ENCODE results near the gene GJD3. TPM values are rescaled to one million over a fixed set of nuclear protein-coding genes. Genes with fewer than 3 reads are reported as not detected.
A peak's percentile ranks its signal among the peaks of the same experiment; 100 is the strongest.
"Not testable (repeated sequence)": the region's sequence is repeated elsewhere in the genome, so short reads cannot be mapped to it uniquely, and the experiment has no call there.

Gene GJD3
- total RNA-seq (ENCODE audit: insufficient read depth, low replicate concordance), result not detected

GRCh38 chr17:40364121-40364861, at the start of gene GJD3:
TSS of gene GJD3 (minus strand) at chr17:40364737. CDS start at chr17:40363815, 922 bp downstream.
- DNase-seq (ENCODE audit: low spot score), result no peak

- DNase-seq (ENCODE audit: low spot score), result not testable (repeated sequence)
Measured at GRCh38 chr17:40414312-40414711, 49.8 kb upstream of the GJD3 start.

GRCh38 chr17:40412880-40413279, 48.3 kb upstream of the GJD3 start:
- DNase-seq (ENCODE audit: low spot score), result no peak

DNA sequence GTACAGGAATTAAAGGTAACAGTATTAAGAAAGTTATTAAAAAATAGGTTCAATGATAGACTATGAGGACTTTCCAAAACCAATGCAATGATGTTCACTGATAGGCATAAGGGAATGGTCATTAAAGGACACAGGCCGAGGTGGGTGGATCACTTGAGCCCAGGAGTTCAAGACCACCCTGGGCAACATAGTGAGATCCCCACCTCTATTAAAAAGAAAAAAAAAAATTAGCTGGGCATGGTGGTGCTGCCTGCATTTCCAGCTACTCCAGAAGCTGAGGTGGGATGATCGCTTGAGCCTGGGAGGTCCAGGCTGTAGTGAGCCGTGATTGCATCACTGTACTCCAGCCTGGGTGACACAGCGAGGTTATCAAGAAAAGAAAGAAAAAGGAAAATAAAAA, 47.3 kb upstream of the GJD3 start:
- no peak for DNase-seq (ENCODE audit: low spot score)

GRCh38 chr17:40410082-40410481, 45.5 kb upstream of the GJD3 start:
- DNase-seq (ENCODE audit: low spot score), result no peak

DNA sequence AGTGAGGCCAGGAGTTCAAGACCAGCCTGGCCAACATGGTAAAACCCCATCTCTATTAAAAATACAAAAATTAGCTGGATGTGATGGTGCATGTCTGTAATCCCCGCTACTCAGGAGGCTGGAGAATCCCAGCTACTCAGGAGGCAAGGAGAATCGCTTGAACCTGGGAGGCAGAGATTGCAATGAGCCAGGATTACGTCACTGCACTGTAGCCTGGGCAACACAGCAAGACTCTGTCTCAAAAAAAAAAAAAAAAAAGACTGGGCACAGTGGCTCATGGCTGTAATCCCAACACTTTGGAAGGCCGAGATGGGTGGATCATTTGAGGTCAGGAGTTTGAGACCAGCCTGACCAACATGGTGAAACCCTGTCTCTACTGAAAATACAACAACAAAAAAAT, 45.0 kb upstream of the GJD3 start:
- not testable (repeated sequence) for DNase-seq (ENCODE audit: low spot score)

DNA sequence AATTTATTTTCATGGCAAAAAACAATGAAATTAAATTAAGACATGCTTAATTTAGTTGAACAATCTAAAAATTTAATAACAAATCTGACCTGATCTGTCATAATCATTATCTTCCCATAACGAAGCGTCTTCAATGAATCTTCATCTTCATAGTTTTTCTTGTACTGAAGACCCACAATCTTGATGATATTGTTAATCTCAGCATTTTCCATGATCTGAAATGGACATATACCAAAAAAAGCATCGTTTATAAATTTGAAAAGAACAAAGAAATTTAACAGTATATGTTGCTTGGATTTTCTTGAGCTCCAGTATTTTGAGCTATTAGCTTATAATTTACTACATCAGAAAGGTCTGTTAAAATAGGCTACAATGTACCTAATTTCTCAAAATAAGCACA, 42.9 kb upstream of the GJD3 start:
- no peak for DNase-seq (ENCODE audit: low spot score)

DNA sequence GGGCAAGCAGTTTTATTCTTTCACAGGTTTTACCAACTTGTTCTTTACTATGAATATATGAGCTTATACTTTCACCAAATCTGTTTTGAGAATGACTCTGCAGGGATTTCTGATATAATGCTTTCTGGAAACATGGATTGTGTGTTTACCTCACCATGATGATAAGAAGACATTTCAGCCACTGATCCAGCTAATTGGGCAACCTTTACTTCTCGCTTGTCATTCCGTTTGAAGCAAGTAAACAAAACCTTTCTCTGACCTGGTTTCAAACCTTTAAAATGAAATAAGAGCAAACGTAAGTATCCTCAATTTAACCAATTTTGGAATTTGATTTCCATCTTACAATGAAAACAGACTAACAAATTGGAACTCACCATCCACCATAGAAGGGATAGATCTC, 39.5 kb upstream of the GJD3 start:
- DNase-seq (ENCODE audit: low spot score), result no peak

- no peak for DNase-seq (ENCODE audit: low spot score)
Measured at GRCh38 chr17:40402668-40403067, 38.1 kb upstream of the GJD3 start.

- DNase-seq (ENCODE audit: low spot score), result peak; percentile 66
Measured at GRCh38 chr17:40399185-40399584, 34.6 kb upstream of the GJD3 start.

DNA sequence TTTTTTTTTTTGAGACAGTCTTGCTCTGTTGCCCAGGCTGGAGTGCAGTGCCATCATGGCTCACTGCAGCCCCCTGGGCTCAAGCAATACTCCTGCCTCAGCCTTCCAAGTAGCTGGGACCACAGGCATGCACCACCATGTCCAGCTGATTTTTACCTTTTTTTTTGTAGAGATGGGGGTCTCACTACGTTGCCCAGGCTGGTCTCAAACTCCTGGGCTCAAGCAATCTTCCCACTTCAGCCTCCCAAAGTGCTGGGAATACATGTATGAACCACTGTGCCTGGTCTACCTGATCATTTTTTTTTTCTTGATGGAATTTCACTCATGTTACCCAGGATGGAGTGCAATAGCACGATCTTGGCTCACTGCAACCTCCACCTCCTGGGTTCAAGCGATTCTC, 22.0 kb upstream of the GJD3 start:
- DNase-seq (ENCODE audit: low spot score), result not testable (repeated sequence)

- DNase-seq (ENCODE audit: low spot score), result no peak
Measured at GRCh38 chr17:40382251-40382650, 17.7 kb upstream of the GJD3 start.

GRCh38 chr17:40378966-40379365, 14.4 kb upstream of the GJD3 start:
- no peak for DNase-seq (ENCODE audit: low spot score)

DNA sequence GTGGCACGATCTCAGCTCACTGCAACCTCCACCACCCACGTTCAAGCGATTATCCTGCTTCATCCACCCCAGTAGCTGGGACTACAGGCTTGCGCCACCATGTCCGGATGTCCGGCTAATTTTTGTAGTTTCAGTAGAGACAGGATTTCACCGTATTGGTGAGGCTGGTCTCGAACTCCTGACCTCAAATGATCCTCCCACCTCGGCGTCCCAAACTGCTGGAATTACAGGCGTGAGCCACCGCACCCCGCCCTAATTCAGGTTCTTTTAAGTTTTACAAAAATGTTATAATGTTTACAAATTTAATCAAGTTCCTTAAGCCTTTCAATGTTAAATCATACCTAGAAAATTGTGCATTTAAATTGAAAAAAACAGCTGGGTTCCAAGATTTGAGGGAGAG, 13.3 kb upstream of the GJD3 start:
- DNase-seq (ENCODE audit: low spot score), result no peak

DNA sequence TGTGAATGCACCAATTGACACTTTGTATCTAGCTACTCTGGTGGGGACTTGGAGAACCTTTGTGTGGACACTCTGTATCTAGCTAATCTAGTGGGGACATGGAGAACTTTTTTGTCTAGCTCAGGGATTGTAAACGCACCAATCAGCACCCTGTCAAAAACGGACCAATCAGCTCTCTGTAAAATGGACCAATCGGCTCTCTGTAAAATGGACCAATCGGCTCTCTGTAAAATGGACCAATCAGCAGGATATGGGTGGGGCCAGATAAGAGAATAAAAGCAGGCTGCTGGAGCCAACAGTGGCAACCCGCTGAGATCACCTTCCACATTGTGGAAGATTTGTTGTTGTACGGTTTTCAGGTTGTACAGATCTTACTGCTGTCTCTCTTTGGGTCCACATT, 12.0 kb upstream of the GJD3 start:
- DNase-seq (ENCODE audit: low spot score), result not testable (repeated sequence)

GRCh38 chr17:40375786-40376185, 11.2 kb upstream of the GJD3 start:
- not testable (repeated sequence) for DNase-seq (ENCODE audit: low spot score)

DNA sequence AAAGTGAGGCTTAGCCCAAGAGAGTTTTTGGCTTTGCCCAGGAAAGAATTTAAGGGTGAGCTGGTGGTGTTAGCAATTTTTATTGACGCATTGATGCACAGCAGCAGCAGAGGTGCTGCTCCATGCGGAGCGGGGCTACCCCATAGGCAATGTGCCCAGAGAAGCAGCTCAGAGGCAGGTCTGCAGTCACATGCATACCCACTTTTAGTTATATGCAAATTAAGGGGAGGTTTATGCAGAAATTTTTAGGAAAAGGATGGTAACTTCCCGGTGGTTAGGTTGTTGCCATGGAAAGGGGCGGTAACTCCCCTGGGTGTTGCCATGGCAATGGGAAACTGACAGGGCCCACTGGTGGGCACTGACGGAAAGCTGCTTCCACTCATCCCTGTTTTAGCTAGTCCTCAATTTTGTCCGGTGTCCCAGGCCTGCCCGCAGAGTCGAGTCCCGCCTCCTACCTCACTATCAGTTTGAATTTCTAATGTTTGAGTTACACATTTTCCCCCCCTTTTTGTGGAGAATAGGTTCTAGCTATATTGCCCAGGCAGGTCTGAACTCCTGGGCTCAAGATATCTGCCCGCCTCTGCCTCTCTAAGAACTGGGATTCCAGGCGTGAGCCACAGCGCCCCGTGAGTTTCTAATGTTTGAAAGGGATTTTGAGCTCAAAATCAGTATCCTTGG, 10.4 kb upstream of the GJD3 start:
- no peak for DNase-seq (ENCODE audit: low spot score)

GRCh38 chr17:40373999-40374398, 9.5 kb upstream of the GJD3 start:
- DNase-seq (ENCODE audit: low spot score), result no peak

- DNase-seq (ENCODE audit: low spot score), result no peak
Measured at GRCh38 chr17:40373324-40373723, 8.8 kb upstream of the GJD3 start.

DNA sequence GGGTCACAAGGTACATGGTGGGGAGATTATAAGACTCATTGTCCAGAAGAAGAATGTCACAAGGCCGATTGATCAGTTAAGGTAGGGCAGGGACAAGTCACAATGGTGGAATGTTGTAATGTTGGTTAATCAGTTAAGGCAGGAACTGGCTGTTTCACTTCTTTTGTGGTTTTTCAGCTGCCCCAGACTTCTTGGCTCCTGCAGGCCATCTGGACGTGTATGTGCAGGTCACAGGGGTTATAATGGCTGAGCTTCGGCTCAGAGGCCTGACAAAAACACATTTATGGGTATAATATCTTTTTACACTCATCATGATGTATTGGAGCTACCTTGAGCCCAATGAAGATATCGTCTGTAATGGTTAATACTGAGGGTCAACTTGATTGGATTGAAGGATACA, 8.1 kb upstream of the GJD3 start:
- DNase-seq (ENCODE audit: low spot score), result not testable (repeated sequence)

- no peak for DNase-seq (ENCODE audit: low spot score)
Measured at GRCh38 chr17:40372031-40372430, 7.5 kb upstream of the GJD3 start.

- DNase-seq (ENCODE audit: low spot score), result no peak
Measured at GRCh38 chr17:40371261-40371929, 6.9 kb upstream of the GJD3 start.

DNA sequence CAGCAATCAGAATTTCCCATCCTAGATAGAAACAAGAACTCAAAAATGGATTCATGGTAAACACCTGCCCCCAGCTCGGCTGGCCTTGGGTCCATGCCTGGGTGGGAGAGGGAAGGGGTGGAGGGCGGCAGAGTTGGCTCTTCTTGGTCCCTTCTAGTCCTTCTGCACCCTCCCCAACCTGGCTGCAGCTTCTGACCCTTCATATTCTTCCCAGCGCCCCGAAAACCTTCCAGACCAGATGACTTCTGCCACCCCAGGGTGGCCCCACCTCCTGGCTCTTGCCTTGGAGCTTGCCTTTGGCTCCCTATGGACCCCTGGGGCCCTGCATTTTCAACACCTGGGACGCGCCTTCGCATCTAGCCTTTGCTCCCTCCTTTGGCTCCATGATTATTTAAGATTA, 5.4 kb upstream of the GJD3 start:
- DNase-seq (ENCODE audit: low spot score), result no peak

Data from umbilical cord (tissue), 2 donors.